NCI-H82 (cell line): Measurements from ENCODE around the gene FYB1.
"Not testable (repeated sequence)": the region's sequence is repeated elsewhere in the genome, so short reads cannot be mapped to it uniquely, and the experiment has no call there.

Experiments used
- DNase-seq: peaks from one replicate; lab custom pipeline; 2025; lab: John Stamatoyannopoulos, UW

Gene FYB1

DNA sequence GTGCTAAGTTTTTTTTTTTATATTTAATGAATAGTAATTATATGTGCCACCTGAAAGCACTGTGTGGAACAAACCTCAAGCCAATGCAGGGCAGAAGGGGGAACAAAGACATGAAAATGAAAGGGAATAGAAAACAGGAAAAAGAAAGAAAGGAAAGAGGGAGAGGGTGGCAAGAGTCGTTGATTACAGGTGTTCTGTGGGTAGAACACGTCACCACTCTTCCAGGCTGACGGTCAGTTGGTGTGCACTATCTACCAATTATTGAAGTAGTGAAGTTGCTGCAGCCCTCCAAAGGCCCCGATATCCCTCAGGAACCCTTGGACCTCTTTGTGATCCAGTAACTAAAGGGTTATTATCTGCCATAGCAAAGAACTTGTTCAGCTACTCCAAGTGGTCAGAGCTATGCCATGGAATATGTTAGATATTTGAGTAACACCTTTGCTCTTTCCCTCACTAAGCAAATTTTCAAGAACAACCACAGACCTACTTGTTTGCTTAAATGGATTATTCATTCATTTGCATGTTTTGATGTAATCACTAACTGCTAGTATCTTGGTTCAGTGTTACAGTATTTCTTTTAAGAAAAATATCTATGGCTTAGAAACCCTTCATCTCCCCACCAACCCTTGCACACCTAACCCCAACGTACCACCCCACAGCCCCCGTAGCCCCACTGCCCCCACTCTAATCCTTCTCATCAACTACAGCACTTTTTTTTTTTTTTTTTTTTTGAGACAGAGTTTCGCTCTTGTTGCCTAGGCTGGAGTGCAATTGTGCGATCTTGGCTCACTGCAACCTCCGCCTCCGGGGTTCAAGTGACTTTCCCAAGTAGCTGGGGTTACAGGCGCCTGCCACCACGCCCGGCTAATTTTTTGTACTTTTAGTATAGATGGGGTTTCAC is 31.3 kb downstream of the FYB1 start:
- no peak for DNase-seq

DNA sequence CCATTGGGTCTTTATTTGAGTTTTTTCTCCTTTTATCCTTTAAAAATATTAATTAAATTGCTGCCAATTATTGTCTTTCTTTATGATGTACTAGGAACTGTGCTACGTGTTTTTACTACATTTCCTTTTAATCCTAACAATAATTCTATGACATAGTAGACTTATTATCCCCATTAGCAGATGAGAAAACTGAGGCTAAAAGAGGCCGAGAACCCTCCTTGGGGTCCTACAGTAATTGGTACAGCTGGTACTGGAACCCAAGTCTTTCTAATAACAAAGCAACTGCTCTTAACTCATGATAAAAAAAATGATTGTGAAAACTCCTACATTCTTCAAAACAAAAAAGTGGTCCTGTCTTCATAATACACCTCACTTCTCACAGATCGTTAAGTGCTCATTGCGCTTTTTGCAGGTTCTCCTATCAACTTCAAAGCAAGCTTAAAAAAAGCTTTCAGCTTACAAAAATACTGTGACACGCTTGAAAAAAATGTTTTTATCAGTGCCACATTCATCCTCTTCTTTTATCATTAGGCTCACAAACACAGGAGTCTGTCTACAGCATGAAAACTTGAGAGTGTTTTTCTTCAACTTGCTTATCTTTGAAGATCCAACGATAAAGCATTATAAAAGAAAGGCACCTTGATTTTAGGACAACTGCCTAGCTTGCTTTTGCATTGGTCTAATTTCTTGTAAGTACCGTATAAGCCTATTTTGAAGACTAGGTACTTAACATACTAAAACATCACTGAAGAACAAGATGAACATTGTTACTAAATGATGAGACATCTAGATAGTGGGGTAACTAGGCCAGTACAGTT is 32.4 kb downstream of the FYB1 start:
- no peak for DNase-seq

DNA sequence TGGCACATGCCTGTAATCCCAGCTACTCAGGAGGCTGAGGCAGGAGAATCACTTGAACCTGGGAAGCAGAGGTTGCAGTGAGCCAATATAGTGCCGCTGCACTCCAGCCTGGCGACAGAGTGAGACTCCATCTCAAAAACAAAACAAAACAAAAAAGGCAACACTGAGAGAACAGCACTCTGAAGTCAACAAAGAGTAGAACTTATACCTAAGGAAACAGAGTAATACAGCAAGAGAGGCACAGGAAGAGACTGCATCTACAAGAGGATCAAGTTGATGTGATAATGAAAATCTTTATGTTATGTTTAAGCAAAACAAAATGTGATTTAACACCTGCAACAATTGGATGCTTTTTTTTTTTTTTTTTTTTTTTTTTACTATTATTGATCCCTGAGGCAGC is 33.1 kb downstream of the FYB1 start:
- DNase-seq: no peak

DNA sequence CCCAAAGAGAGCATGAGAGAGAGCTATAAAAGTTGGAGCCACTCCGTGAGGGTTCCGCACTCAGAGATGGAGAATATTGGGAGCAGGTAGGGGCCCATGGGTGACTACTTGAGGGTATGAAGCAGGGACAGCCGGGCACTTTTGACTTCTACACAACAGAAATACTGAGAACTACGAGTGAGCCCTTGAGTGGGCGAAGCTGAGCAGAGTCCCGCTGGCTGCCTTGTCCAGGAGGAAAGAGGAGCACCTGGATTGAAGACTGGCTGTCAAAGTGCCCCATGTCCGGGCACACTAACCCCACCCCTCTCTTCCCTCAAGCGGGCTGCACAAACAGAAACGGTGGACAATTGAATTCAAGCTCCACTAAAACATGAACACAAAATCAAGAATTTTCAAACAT is 33.6 kb downstream of the FYB1 start:
- no peak for DNase-seq

DNA sequence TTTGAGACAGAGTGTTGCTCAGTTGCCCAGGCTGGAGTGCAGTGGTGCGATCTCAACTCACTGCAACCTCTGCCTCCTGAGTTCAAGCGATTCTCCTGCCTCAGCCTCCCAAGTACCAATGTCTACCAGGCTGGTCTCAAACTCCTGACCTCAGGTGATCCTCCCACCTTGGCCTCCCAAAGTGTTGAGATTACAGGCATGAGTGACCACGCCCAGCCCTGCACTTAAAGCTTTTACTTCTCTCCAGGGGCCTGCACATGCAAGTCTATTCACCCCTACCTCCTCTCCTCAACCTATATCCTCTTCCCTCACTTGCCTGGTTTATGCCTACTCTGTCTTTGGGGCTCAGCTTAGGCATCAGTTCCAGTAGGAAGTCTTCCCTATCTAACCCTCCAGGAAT is 39.8 kb downstream of the FYB1 start:
- DNase-seq: not testable (repeated sequence)

DNA sequence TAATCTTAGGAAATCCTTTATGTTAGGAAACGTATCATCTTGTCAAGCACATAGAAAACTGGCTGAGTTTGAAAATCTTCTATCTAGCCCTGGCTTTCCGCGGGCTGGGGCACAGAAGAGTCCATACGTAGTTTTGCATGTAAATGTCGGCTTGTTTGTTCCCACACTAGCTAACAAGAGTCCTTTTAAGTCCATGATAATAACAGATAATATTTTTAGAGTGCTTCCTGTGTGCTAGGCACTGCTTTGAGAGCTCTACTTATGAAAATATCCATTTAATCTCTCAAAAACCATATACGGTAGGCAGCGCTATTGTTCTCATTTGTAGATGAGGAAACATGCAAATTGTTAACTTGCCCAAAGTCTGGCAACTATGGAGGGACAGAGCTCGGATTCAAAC is 40.5 kb downstream of the FYB1 start:
- no peak for DNase-seq

DNA sequence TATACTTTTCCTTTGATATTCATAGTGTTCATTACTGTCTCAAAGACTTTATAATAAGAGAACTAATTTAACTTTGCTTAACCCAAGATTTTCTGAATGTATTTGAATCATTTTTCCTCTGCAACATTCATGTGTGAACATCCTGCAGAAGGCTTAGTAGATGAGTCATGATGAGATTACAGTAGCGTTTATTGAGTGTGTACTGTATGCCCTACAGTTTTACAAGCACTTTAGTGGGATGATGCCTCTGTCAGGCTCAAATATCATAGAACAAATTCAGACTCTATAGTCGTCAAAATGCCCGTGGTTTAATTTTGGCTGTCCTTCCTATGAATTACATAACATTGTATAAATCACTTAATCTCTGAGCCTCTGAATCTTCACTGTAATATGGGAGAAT is 41.2 kb downstream of the FYB1 start:
- no peak for DNase-seq

DNA sequence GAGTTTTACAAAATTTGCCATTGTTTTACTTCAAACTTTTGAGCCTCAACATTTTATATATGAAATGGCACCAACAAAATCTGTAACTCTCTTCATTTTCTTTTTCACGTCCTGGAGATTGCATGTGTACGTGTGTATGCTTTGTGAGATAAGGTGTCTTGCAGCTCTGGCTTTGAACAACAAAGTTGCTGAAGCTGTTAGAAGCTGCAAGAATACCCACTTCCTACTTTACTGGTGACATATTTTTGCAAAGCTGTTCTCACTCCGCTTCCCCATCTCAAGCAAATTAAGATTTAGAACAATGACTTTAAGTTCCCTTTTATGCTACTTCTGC is 41.8 kb downstream of the FYB1 start:
- no peak for DNase-seq

DNA sequence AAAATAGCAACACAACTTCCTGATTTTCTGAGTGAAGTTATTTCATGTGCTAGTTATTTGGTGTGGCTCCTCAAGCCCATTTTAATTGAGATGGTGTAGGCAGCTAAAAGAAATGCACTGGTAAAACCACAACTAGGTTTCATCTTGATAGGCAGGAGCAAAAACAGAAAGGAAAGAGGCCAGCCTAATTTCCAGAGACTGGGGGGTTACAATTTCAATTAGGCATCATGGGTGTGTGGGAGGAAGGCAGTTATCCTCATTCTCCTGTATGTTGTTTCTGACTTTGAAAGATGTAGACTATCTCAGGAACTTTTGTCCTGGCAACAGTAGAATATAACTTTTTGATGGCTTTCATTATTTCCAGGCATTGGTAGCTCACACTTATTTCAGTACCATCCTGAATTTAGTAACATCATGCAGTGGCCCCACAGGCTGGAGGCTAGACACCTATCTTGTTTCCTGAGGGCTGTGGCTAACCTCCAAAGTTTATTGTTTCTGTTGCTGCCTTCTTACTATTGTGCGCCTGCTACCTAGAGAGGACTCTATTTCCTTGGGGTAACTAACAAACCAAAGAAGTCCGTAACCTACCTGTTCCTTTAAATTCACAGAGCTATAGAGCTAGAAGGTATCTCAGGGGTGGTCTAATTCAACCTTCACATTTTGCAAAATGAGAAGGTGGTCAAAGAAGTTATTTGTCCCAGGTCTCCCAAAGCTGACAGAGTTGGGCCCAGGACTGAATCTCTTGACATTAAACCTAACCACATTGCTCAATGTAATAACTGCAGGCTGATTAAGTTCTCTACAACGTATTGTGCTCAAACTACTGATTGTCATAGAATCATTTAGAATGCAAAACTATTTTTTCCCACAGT is 42.4 kb downstream of the FYB1 start:
- no peak for DNase-seq

DNA sequence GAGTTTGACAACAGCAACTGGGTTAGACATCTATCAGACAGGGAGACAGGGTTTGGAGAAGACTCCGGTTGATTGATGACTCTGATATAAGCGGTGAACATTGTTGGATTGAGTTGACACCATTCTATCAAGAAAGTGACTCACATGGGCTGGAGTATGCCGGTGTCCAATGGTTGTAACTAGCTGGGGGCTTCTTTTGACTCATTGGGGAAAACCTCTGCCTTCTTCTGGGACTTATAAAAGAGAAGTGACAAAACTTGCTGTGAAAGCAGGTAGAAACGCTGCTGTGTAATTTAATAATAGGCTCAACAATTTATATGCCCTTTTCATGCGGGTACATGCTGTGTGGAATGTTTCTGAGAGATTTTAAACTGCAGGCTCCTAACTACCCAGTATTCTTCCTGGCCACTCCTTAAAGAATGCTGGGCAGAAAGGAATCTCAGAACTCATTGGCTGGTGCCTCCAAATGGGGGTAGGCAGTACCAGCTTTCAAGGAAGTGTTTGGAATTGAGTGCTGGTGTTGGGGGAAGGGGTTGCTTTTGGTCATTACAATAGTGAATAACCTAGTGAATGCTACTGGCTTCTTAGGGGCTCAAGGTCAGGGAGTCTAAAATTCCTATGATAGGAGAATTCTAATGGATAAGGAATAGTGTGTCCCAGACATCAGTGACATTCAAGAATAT is 43.9 kb downstream of the FYB1 start:
- DNase-seq: no peak

DNA sequence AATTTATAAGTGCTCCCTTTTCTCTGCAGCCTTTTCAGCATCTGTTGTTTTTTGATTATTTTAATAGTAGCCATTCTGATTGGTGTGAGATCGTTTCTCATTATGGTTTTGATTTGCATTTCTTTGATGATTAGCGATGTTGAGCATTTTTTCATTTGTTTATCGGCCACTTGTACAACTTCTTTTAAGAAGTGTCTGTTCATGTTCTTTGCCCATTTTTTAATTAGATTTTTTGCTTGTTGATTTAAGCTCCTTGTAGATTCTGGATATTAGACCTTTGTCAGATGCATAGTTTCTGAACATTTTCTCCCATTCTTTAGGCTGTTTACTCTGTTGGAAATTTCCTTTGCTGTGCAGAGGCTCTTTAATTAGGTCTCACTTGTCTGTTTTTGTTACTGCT is 46.3 kb downstream of the FYB1 start:
- DNase-seq: no peak

DNA sequence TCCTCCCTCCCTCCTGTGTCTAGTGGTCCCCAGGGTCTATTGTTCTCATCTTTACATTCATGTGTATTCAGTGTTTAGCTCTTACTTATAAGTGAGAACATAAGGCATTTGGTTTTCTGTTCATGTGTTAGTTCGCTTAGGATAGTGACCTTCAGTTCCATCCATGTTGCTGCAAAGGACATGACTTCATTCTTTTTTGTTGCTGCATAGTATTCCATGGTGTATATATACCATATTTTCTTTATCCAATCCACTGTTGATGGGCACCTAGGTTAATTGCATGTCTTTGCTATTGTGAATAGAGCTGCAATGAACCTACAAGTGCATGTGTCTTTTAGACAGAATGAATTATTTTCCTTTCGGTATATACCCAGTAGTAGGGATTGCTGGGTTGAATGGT is 46.8 kb downstream of the FYB1 start:
- DNase-seq: no peak

DNA sequence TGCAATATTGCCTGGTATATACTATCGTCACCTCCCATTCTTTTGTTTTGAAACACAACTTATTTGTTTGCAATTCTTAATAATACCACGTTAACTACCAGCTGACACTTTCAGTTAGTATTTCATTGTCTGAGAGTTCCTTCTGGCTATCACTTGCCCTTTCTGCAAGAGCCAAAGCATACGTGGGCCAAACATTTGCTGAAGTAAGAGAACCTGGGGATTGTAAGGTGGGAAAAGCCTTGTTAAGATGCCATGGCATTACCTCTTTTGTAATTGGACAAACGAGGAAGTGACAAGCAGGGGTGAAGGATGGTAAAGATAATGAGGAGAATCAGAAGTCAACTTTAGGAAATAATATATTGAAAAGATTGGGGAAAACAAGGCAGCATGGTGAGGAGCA is 47.7 kb downstream of the FYB1 start:
- DNase-seq: no peak

DNA sequence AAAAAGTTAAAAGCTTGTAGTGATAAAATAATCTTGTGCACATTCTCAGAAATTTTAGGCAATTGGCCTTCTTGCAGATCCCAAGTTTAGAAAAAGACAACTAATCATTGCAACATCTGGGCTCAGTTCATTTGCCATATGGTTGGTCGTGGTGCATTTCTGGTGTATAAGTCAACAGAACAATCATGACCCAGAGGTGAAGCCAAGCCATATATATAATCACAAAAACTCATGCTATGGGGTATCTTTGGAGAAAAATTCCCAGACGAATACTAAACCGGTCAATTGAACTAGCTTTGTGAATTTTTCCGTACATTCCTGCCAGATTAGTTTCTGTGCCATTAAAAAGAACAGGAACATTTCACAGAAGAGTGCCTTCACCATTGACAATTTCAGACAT is 50.3 kb downstream of the FYB1 start:
- DNase-seq: no peak

DNA sequence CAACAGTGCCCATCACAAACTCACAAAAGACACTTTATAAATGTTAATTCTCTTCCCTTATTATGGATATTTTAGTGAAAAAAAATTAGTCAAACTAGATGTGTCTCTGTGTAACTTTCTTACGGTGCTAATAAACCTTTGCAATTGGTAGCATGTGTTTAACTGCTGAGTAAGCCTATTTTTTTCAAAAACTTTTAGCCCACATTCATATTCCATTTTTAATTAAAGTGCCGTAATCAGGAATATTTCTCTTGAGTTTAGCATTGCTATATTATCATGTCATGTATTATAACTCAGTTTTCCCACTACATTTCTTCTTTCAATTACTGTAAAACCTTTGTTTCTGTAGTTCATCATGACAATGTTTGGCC is 51.4 kb downstream of the FYB1 start:
- no peak for DNase-seq

DNA sequence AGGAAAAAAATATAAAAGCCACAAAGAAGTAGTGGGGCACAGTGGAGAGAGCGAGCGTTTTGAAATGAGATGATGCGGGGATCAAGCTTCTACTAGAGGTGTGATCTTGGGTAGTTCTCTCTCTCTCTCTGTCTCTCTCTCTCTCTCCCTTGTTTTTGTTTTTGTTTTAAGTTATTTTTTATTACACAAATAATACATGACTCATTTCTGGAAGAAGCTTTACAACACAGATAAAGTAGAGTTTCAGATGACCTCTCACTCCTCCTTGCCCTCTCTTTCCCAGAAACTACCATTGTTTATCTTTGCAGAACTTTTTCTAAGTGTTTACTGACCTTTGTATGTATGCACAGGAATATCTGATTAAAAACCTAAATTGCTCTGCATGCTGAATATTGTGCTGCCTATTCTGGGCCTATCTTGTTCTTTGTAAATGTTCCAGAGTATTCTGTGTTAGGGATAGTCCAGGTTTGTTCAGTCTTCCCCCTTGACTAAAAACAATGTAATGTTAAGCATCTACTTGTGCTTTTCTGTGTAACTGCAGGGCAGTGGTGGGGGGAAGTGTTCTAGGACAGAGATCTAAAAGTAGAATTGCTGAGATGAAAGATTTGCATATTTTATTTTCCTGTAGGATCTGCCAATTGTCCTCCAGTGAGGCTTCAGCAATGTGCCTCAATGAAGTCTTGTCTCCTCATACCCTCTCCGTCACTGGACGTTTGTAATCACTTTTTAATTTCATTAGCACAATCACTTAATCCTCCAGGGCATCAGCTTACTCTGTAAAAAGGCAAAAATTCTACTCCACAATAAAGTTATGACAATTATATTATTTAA is 52.0 kb downstream of the FYB1 start:
- DNase-seq: peak; percentile 75

DNA sequence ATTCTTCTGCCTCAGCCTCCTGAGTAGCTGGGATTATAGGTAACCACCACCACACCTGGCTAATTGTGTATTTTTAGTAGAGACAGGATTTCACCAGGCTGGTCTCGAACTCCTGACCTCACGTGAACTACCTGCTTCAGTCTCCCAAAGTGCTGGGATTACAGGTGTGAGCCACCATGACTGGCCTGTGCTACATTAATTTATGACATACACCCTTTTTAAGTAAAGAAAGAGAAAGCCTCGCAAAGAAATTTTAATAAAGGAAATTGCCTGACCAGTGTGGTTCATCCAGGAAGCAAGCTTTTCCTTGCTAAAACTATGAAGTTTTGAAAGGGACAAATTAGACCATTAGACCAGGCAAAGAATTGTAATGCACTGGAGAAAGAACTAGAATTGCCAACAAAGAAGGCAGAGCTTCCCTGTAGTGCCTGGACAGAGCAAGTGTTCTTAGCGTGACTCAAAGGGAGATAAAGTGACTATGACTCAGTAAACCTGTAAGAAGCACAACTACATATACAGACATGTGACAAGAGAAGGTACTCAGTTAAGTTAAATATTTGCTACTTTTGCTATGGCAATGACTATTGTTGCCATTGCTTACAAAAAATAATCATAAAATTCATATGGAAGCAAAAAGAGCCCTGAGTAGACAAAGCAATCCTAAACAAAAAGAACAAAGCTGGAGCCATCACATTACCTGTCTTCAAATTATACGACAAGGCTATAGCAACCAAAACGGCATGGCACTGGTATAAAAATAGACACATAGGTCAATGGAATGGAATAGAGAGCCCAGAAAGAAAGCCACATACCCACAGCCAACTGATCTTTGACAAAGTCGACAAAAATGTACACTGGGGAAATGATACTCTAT is 54.6 kb downstream of the FYB1 start:
- no peak for DNase-seq

DNA sequence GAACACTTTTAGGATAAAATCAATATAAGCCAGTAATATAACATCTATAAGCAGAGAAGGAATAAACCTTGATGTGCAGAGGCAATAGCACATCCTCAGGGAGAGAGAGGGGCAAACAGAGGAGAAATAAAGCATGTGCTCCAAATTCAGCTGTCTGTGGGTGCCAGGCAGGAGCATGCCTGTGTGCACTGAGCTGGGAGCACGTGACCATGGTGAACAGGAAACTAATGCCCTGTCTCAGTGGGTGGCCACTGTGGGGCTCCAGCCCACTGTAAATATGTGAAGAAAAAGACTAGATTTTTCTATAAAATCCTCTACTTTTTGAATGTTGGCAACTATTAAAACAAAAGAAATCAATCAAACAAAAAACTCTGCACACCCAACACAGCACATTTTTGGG is 55.3 kb downstream of the FYB1 start:
- DNase-seq: no peak

DNA sequence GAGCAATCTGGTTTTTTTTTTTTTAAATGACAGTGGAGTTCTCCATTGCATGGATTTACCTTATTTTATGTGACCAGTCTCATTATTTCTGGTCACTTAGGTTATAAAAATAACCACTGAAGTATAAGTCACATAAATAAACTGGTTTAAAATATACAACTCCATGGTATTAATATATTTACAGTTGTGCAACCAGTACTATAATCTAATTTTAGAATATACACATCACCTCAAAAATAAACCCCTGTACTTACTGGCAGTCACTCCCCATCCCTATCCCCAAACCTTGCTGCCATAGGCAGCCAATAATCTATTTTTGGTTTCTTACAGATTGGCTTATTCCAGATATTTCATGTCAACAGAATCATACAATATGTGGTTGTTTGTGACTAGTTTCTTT is 57.8 kb downstream of the FYB1 start:
- DNase-seq: no peak

DNA sequence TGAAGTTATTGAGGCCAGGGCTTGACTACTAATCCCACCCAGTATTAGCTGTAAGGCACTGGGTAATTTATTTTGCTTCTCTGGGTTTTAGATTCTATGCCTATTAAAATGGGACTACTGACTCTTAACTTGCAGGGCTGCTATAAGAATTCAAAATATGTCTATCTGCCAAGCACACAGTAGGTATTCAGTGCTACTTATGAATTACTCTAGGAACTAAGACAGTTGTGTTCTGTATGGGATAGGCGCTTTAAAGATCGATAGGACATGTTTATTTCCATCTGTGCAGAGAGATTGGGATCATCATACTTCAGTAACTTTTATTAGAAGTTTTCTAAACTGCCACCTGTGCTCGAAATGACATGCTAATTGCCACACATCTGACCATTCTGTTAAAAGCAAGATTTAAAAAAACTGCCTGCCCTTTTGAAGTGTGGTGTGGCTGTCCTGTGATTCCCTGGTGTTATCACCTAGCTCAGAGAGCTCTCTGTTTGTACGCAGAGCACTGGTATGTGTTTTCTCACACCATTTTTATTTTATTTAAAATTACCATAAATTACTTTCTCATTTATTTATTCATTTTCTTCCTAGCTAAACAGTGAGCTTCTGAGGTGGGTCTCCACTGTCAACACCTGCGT is 58.7 kb downstream of the FYB1 start:
- DNase-seq: no peak
